SK-N-MC (cell line): ENCODE data around the gene GRM8.

Experiments
- EZH2 ChIP-seq: fragments of 200-600 bp; sonication (generic); IDR thresholded peaks from one replicate; pipeline ENCODE4 v1.6.1; 2017; ENCODE audit warnings: antibody characterized with exemption
- FOXP2 ChIP-seq: optimal IDR thresholded peaks from 2 replicates; pipeline ENCODE3; 2011; ENCODE audit warnings: mild to moderate bottlenecking, moderate library complexity; ENCODE audit not compliant: insufficient read depth; ENCODE audit errors: extremely low read length, control extremely low read depth
- POLR2AphosphoS5 ChIP-seq: IDR thresholded peaks from 2 replicates; pipeline ENCODE4 v1.6.1; 2012; ENCODE audit warnings: mild to moderate bottlenecking, low read depth, low read length, borderline replicate concordance

DNA sequence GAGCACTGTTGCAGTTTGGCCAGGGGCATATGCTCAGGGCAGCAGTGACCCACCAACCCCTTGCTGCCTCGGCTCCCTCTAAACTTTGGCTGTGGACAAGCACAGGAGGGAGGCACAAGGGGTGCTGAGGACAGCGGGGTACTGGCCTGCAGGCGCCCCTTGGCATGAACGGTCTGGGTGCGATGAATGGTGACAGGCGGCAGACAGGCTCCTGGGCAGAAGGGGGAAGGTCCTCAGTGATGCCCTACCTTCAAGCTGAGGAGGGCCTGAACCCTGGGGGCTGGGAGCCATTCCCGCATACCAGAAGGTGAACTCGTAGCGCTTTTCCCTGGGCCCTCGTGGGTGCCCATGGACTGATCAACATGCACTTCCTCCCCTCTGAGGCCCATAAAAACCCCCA lies 567.1 kb downstream of the GRM8 start:
- TF ChIP-seq EZH2 = no peak
- no peak for TF ChIP-seq POLR2AphosphoS5
- no peak for TF ChIP-seq FOXP2
